ENCODE measurements around the gene ASIP.

GRCh38 chr20:34295284-34295683 lies 54.1 kb downstream of the ASIP start:
- TF ChIP-seq CTCF (IDR thresholded peaks at IDR 0.05), result no peak
- TF ChIP-seq EZH2 (IDR thresholded peaks at IDR 0.05), result no peak

Data from neural progenitor cell (in vitro differentiated cells).